ENCODE measurements around the gene VSIG10L2. TPM values are rescaled to one million over a fixed set of nuclear protein-coding genes. Genes with fewer than 3 reads are reported as not detected.

VSIG10L2 gene
- polyA plus RNA-seq, 2 of the 4 experiments (the other 2 are of a cell fraction) = not detected

GRCh38 chr11:125935618-125936199 lies 10.1 kb upstream of the VSIG10L2 start:
- no peak overlapping the region for H3K4me2 ChIP-seq
- WGBS (ENCODE audit: missing lambda C conversion rate) = 72% methylated on average over 12 of the region's 12 CpGs
- H3K9me3 ChIP-seq = no peaks in the 10 kb centered on the region
- POLR2A ChIA-PET = no interaction called here
- CTCF ChIA-PET = interaction anchor here (1.3 kb wide), 1 partner anchor 258 kb away, joined by 3 read pairs; no protein-coding TSS in a partner anchor
- DNase-seq (ENCODE audit: low read depth in 1 of 2, low spot score in 1 of 2) (no peak), ATAC-seq (no peak), FAIRE-seq (no peak)
- TF ChIP-seq, protein P1, sequence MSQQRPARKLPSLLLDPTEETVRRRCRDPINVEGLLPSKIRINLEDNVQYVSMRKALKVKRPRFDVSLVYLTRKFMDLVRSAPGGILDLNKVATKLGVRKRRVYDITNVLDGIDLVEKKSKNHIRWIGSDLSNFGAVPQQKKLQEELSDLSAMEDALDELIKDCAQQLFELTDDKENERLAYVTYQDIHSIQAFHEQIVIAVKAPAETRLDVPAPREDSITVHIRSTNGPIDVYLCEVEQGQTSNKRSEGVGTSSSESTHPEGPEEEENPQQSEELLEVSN (IDR thresholded peaks at IDR 0.05; ENCODE audit: borderline replicate concordance, low read depth) = no peak
- TF ChIP-seq MYC (IDR thresholded peaks at IDR 0.05; ENCODE audit: borderline replicate concordance, low read length) (no peak), NR3C1 (IDR thresholded peaks at IDR 0.05) (no peak), MAX (IDR thresholded peaks at IDR 0.05) (no peak), PHF8 (IDR thresholded peaks at IDR 0.05; ENCODE audit: borderline replicate concordance, low read depth) (no peak), POLR2AphosphoS2 (conservative IDR thresholded peaks at IDR 0.05; ENCODE audit: low read length) (no peak), EHF (CRISPR knock-in tag; IDR thresholded peaks at IDR 0.05) (no peak), KDM5A (IDR thresholded peaks at IDR 0.05) (no peak), SMC3 (IDR thresholded peaks at IDR 0.05) (no peak), MAZ (IDR thresholded peaks at IDR 0.05; ENCODE audit: borderline replicate concordance, low read depth, low read length) (no peak), FOSL2 (IDR thresholded peaks at IDR 0.05) (no peak), FOSL2 (CRISPR knock-in tag; IDR thresholded peaks at IDR 0.05) (no peak), PBX3 (IDR thresholded peaks at IDR 0.05) (no peak), ZSCAN20 (CRISPR knock-in tag; IDR thresholded peaks at IDR 0.05) (no peak), HOXA7 (CRISPR knock-in tag; IDR thresholded peaks at IDR 0.05) (no peak), ZC3H11A (IDR thresholded peaks at IDR 0.05) (no peak)
- H3K4me1 ChIP-seq = no peaks in the 10 kb centered on the region
- H3K4me3 ChIP-seq = no peak overlapping the region
- H3K27ac ChIP-seq = no peak overlapping the region

GRCh38 chr11:125938418-125938817 lies 7.4 kb upstream of the VSIG10L2 start:
- ATAC-seq (no peak), DNase-seq (ENCODE audit: low read depth in 1 of 2, low spot score in 1 of 2) (no peak), FAIRE-seq (no peak)
- no peak for TF ChIP-seq ESRRA (IDR thresholded peaks at IDR 0.05; ENCODE audit: borderline replicate concordance, low read length)
- no peak for TF ChIP-seq HOXB5 (CRISPR knock-in tag; IDR thresholded peaks at IDR 0.05)
- no peak for TF ChIP-seq POLR2A (IDR thresholded peaks at IDR 0.05; ENCODE audit: low read length)
- TF ChIP-seq GATA3 (IDR thresholded peaks at IDR 0.05; ENCODE audit: borderline replicate concordance) = no peak
- TF ChIP-seq, protein P2, sequence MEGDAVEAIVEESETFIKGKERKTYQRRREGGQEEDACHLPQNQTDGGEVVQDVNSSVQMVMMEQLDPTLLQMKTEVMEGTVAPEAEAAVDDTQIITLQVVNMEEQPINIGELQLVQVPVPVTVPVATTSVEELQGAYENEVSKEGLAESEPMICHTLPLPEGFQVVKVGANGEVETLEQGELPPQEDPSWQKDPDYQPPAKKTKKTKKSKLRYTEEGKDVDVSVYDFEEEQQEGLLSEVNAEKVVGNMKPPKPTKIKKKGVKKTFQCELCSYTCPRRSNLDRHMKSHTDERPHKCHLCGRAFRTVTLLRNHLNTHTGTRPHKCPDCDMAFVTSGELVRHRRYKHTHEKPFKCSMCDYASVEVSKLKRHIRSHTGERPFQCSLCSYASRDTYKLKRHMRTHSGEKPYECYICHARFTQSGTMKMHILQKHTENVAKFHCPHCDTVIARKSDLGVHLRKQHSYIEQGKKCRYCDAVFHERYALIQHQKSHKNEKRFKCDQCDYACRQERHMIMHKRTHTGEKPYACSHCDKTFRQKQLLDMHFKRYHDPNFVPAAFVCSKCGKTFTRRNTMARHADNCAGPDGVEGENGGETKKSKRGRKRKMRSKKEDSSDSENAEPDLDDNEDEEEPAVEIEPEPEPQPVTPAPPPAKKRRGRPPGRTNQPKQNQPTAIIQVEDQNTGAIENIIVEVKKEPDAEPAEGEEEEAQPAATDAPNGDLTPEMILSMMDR (IDR thresholded peaks at IDR 0.05) = no peak
- TF ChIP-seq SMC3 (IDR thresholded peaks at IDR 0.05) = no peak
- no peak for TF ChIP-seq MYC (IDR thresholded peaks at IDR 0.05; ENCODE audit: borderline replicate concordance, low read length)
- no peak for TF ChIP-seq HOXA7 (CRISPR knock-in tag; IDR thresholded peaks at IDR 0.05)
- no peak for TF ChIP-seq NPAS2 (CRISPR knock-in tag; IDR thresholded peaks at IDR 0.05; ENCODE audit: borderline replicate concordance)
- ChIA-PET CTCF (interaction anchor here (2.5 to 6.7 kb wide), 3 partner anchors 14 to 255 kb away, joined by 9 to 38 read pairs (median 15); partner anchors contain the start of gene CDON), POLR2A (no interaction called here)
- Histone ChIP-seq H3K4me3 (no peak overlapping the region), H3K4me1 (no peaks in the 10 kb centered on the region), H3K4me2 (no peak overlapping the region), H3K27ac (no peak overlapping the region), H3K9me3 (no peaks in the 10 kb centered on the region)
- WGBS (ENCODE audit: missing lambda C conversion rate) = 74% methylated on average over 5 of the region's 5 CpGs
